HepG2 (cell line): ENCODE measurements around the gene CARD19. TPM values are rescaled to one million over a fixed set of nuclear protein-coding genes. Genes with fewer than 3 reads are reported as not detected.

Experiments
- ATRX ChIP-seq: sonication (generic); formaldehyde crosslinking; IDR thresholded peaks from 2 replicates; pipeline ENCODE4 v1.4.0; 2020; ENCODE audit warnings: missing genetic modification reagents, borderline replicate concordance
- EEA1 ChIP-seq: sonication (generic); formaldehyde crosslinking; IDR thresholded peaks from 2 replicates; pipeline ENCODE4 v1.5.1; 2020; ENCODE audit warnings: mild to moderate bottlenecking, missing genetic modification reagents, borderline replicate concordance
- GABPB1 ChIP-seq: IDR thresholded peaks from 2 replicates; pipeline ENCODE4 v1.6.1; 2016; ENCODE audit warnings: mild to moderate bottlenecking, missing genetic modification reagents, moderate library complexity, missing compliant biosample characterization
- KMT2B ChIP-seq: IDR thresholded peaks from 2 replicates; pipeline ENCODE4 v1.6.1; 2016; ENCODE audit warnings: missing genetic modification reagents, missing compliant biosample characterization
- MED13 ChIP-seq: sonication (generic); formaldehyde crosslinking; IDR thresholded peaks from 2 replicates; pipeline ENCODE4 v1.5.0; 2020; ENCODE audit warnings: missing genetic modification reagents
- MXD3 ChIP-seq: IDR thresholded peaks from 2 replicates; pipeline ENCODE4 v1.6.1; 2016; ENCODE audit warnings: mild to moderate bottlenecking, missing biosample characterization, missing genetic modification reagents
- NAIF1 ChIP-seq: sonication (generic); formaldehyde crosslinking; IDR thresholded peaks from 2 replicates; pipeline ENCODE4 v1.5.0; 2020; ENCODE audit warnings: mild to moderate bottlenecking, missing genetic modification reagents, borderline replicate concordance
- NFAT5 ChIP-seq: sonication (generic); formaldehyde crosslinking; IDR thresholded peaks from 2 replicates; pipeline ENCODE4 v1.4.0; 2020; ENCODE audit warnings: missing genetic modification reagents
- NFE2 ChIP-seq: sonication (generic); formaldehyde crosslinking; IDR thresholded peaks from 2 replicates; pipeline ENCODE4 v1.4.0; 2020; ENCODE audit warnings: missing genetic modification reagents
- REST ChIP-seq, 2 experiments: IDR thresholded peaks; 2 replicates each; pipeline ENCODE4 v1.6.1; 2011 to 2012; ENCODE audit warnings: low read length in 2 of 2, borderline replicate concordance in 1 of 2, low read depth in 1 of 2, mild to moderate bottlenecking in 1 of 2, moderate library complexity in 1 of 2
- SIX1 ChIP-seq: sonication (generic); formaldehyde crosslinking; IDR thresholded peaks from 2 replicates; pipeline ENCODE4 v1.4.0; 2020; ENCODE audit warnings: missing genetic modification reagents, borderline replicate concordance
- TERF1 ChIP-seq: sonication (generic); formaldehyde crosslinking; IDR thresholded peaks from 2 replicates; pipeline ENCODE4 v1.8.0; 2022; ENCODE audit warnings: mild to moderate bottlenecking, missing genetic modification reagents, moderate library complexity
- TOPORS ChIP-seq: sonication (generic); formaldehyde crosslinking; IDR thresholded peaks from 2 replicates; pipeline ENCODE4 v1.8.0; 2023; ENCODE audit warnings: mild to moderate bottlenecking, missing genetic modification reagents
- ZNF138 ChIP-seq: sonication (generic); formaldehyde crosslinking; IDR thresholded peaks from 2 replicates; pipeline ENCODE4 v1.5.0; 2020; ENCODE audit warnings: mild to moderate bottlenecking, low read depth, missing genetic modification reagents
- ZNF460 ChIP-seq: sonication (generic); formaldehyde crosslinking; IDR thresholded peaks from 2 replicates; pipeline ENCODE4 v1.5.1; 2020; ENCODE audit warnings: missing genetic modification reagents, mild to moderate bottlenecking, borderline replicate concordance
- ZNF552 ChIP-seq: sonication (generic); formaldehyde crosslinking; IDR thresholded peaks from 2 replicates; pipeline ENCODE4 v1.9.0; 2022; ENCODE audit warnings: missing genetic modification reagents, mild to moderate bottlenecking, borderline replicate concordance
- ZNF720 ChIP-seq: sonication (generic); formaldehyde crosslinking; IDR thresholded peaks from 2 replicates; pipeline ENCODE4 v1.4.0; 2020; ENCODE audit warnings: missing genetic modification reagents
- ZNF773 ChIP-seq: sonication (generic); formaldehyde crosslinking; IDR thresholded peaks from 2 replicates; pipeline ENCODE4 v1.4.0; 2020; ENCODE audit warnings: missing genetic modification reagents, borderline replicate concordance
- polyA plus RNA-seq, 8 experiments: library from polyadenylated mRNA; depleted of rRNA in 3 of 8; stranded (reverse) in 7 of 8; unstranded in 1 of 8; fragments of >200 nt; fragmentation: Illumina TruSeq in 4 of 8; extraction: Trizol in 4 of 8; gene quantifications; 2 replicates each; pipeline versions ENCODE4 v1.2.1 to v1.2.3, GENCODE V29; 2011 to 2016; ENCODE audit warnings: low read depth in 4 of 8, missing spikeins in 1 of 8, mixed read lengths in 1 of 8; ENCODE audit not compliant: insufficient read depth in 1 of 8
- total RNA-seq, 5 experiments: library from RNA; depleted of rRNA; stranded (reverse); fragments of >200 nt; fragmentation: Illumina TruSeq; extraction: Trizol; gene quantifications; 2 replicates each; pipeline ENCODE4 v1.2.3, GENCODE V29; 2016; ENCODE audit warnings: low read depth in 1 of 5

The CARD19 gene
- total and polyA plus RNA-seq, 2 of the 13 experiments (the other 11 are each of a cell fraction or from before 2014, with no cell fraction given), result 18.4 to 47.2 TPM

GRCh38 chr9:93061791-93062763 lies 33.9 kb upstream of the CARD19 start (continued):
- TF ChIP-seq MED13, result no peak
- TF ChIP-seq REST (IDR thresholded peaks at IDR 0.05; ENCODE audit: borderline replicate concordance in 1 of 2, low read depth in 1 of 2, low read length in 2 of 2), result 0 out of 4 replicates have a peak, but pooled peaks of 1 of the 2 experiments have one; percentile 13
- no peak for TF ChIP-seq NAIF1 (CRISPR knock-in tag)
- TF ChIP-seq ZNF460, result no peak
- no peak for TF ChIP-seq TERF1 (CRISPR knock-in tag)
- TF ChIP-seq ZNF720 (CRISPR knock-in tag), result no peak
- TF ChIP-seq NFE2, result no peak
- TF ChIP-seq GABPB1 (CRISPR knock-in tag), result peak; percentile 66
- TF ChIP-seq EEA1 (CRISPR knock-in tag), result no peak
- no peak for TF ChIP-seq KMT2B
- no peak for TF ChIP-seq ZNF552
- TF ChIP-seq ZNF138 (CRISPR knock-in tag), result no peak
- TF ChIP-seq ZNF773 (CRISPR knock-in tag), result no peak
- TF ChIP-seq NFAT5 (CRISPR knock-in tag), result no peak
- peak; percentile 35; the same call in 1 of the 2 replicates for TF ChIP-seq SIX1 (CRISPR knock-in tag)
- TF ChIP-seq MXD3 (CRISPR knock-in tag), result no peak
- TF ChIP-seq TOPORS (CRISPR knock-in tag), result no peak
- no peak for TF ChIP-seq ATRX (CRISPR knock-in tag)
